Medulla oblongata (tissue), 1 donor: ENCODE data around the gene MRPS16.

ENCODE experiments used
- DNase-seq: peaks from one replicate; pipeline ENCODE4 v3.0.0-alpha.2; 2015; ENCODE audit errors: extremely low spot score

MRPS16 gene

GRCh38 chr10:73239908-73240307 is 12.5 kb downstream of the MRPS16 start:
- DNase-seq, result no peak

- no peak for DNase-seq
These were observed 13.4 kb downstream of the MRPS16 start for GRCh38 chr10:73238990-73239566.

- no peak for DNase-seq
These were observed 17.7 kb downstream of the MRPS16 start for GRCh38 chr10:73234695-73235094.

GRCh38 chr10:73233883-73234282 is 18.6 kb downstream of the MRPS16 start:
- no peak for DNase-seq

- no peak for DNase-seq
These were observed 19.6 kb downstream of the MRPS16 start for GRCh38 chr10:73232887-73233286.

GRCh38 chr10:73229567-73229966 is 22.9 kb downstream of the MRPS16 start:
- no peak for DNase-seq

- no peak for DNase-seq
These were observed 24.2 kb downstream of the MRPS16 start for GRCh38 chr10:73228247-73228646.

- DNase-seq, result no peak
These were observed 25.8 kb downstream of the MRPS16 start for GRCh38 chr10:73226663-73227062.

GRCh38 chr10:73225518-73225917 is 26.9 kb downstream of the MRPS16 start:
- DNase-seq, result no peak

- DNase-seq, result no peak
These were observed 31.5 kb downstream of the MRPS16 start for GRCh38 chr10:73220989-73221388.

GRCh38 chr10:73219384-73219783 is 33.1 kb downstream of the MRPS16 start:
- DNase-seq, result no peak

- DNase-seq, result no peak
These were observed 33.8 kb downstream of the MRPS16 start for GRCh38 chr10:73218431-73219191.

- DNase-seq, result no peak
These were observed 34.8 kb downstream of the MRPS16 start for GRCh38 chr10:73217628-73218027.

GRCh38 chr10:73215749-73216148 is 36.7 kb downstream of the MRPS16 start:
- DNase-seq, result no peak

- no peak for DNase-seq
These were observed 41.2 kb downstream of the MRPS16 start for GRCh38 chr10:73211106-73211811.

GRCh38 chr10:73210395-73211105 is 41.9 kb downstream of the MRPS16 start:
- DNase-seq, result no peak

- no peak for DNase-seq
These were observed 42.7 kb downstream of the MRPS16 start for GRCh38 chr10:73209705-73210104.

GRCh38 chr10:73207883-73208282 is 44.6 kb downstream of the MRPS16 start:
- DNase-seq, result no peak

GRCh38 chr10:73206385-73206784 is 46.1 kb downstream of the MRPS16 start:
- DNase-seq, result no peak

GRCh38 chr10:73205890-73206289 is 46.6 kb downstream of the MRPS16 start:
- no peak for DNase-seq

GRCh38 chr10:73205081-73205480 is 47.4 kb downstream of the MRPS16 start:
- no peak for DNase-seq
